Trophoblast cell (in vitro differentiated cells and primary cell): ENCODE data around the gene ALDH1B1.

Experiments used
- DNase-seq, 2 donors: peaks; one replicate each; pipeline ENCODE4 v3.0.0-alpha.2; 2016
- H2AFZ ChIP-seq: 2 replicates; pipeline ENCODE4 v1.6.1; 2013; ENCODE audit warnings: low read length, moderate library complexity, mild to moderate bottlenecking; ENCODE audit not compliant: insufficient read depth, poor library complexity
- H2AK5ac ChIP-seq: 2 replicates; pipeline ENCODE4 v1.6.1; 2013; ENCODE audit warnings: mild to moderate bottlenecking, low read length
- H2BK120ac ChIP-seq: 2 replicates; pipeline ENCODE4 v1.6.1; 2013; ENCODE audit warnings: low read length, mild to moderate bottlenecking, moderate library complexity; ENCODE audit not compliant: insufficient read depth, poor library complexity
- H2BK12ac ChIP-seq: 2 replicates; pipeline ENCODE4 v1.6.1; 2013; ENCODE audit warnings: mild to moderate bottlenecking, low read length, moderate library complexity
- H2BK5ac ChIP-seq: 2 replicates; pipeline ENCODE4 v1.6.1; 2013; ENCODE audit warnings: low read length, low read depth, moderate library complexity, mild to moderate bottlenecking; ENCODE audit not compliant: poor library complexity
- H3K14ac ChIP-seq: 2 replicates; pipeline ENCODE4 v1.6.1; 2013; ENCODE audit warnings: mild to moderate bottlenecking, low read length
- H3K18ac ChIP-seq: 2 replicates; pipeline ENCODE4 v1.6.1; 2013; ENCODE audit warnings: mild to moderate bottlenecking, low read length
- H3K23ac ChIP-seq: 2 replicates; pipeline ENCODE4 v1.6.1; 2013; ENCODE audit warnings: low read length
- H3K27ac ChIP-seq: 2 replicates; pipeline ENCODE4 v1.5.1; 2013; ENCODE audit warnings: low read depth, mild to moderate bottlenecking, inconsistent platforms, low read length, moderate library complexity
- H3K27me3 ChIP-seq: 2 replicates; pipeline ENCODE4 v1.6.1; 2013; ENCODE audit warnings: inconsistent platforms, mild to moderate bottlenecking, low read length, moderate library complexity; ENCODE audit not compliant: insufficient read depth
- H3K36me3 ChIP-seq, 2 experiments: 1 replicate in 1 of 2; 2 replicates in 1 of 2; pipeline ENCODE4 v1.6.1; 2013; ENCODE audit warnings: low read length in 2 of 2, mild to moderate bottlenecking in 2 of 2, moderate library complexity in 1 of 2; ENCODE audit not compliant: insufficient read depth in 2 of 2, control insufficient read depth in 1 of 2
- H3K4ac ChIP-seq: 2 replicates; pipeline ENCODE4 v1.6.1; 2013; ENCODE audit warnings: low read depth, mild to moderate bottlenecking, low read length, moderate library complexity
- H3K4me1 ChIP-seq, 2 experiments: 1 replicate in 1 of 2; 2 replicates in 1 of 2; pipeline ENCODE4 v1.6.1; 2013; ENCODE audit warnings: low read length in 2 of 2, mild to moderate bottlenecking in 2 of 2, moderate library complexity in 1 of 2; ENCODE audit not compliant: insufficient read depth in 2 of 2, control insufficient read depth in 1 of 2
- H3K4me2 ChIP-seq: 2 replicates; pipeline ENCODE4 v1.6.1; 2013; ENCODE audit warnings: inconsistent platforms, mild to moderate bottlenecking, low read length, moderate library complexity
- H3K4me3 ChIP-seq: 2 replicates; pipeline ENCODE4 v1.5.1; 2013; ENCODE audit warnings: mild to moderate bottlenecking, low read depth, low read length, inconsistent platforms
- H3K79me1 ChIP-seq: one replicate; pipeline ENCODE4 v1.6.1; 2013; ENCODE audit warnings: low read length
- H3K79me2 ChIP-seq: 2 replicates; pipeline ENCODE4 v1.6.1; 2013; ENCODE audit warnings: low read length, mild to moderate bottlenecking; ENCODE audit not compliant: control insufficient read depth, insufficient read depth, poor library complexity
- H3K9ac ChIP-seq: 2 replicates; pipeline ENCODE4 v1.6.1; 2013; ENCODE audit warnings: mild to moderate bottlenecking, low read length
- H3K9me3 ChIP-seq: 2 replicates; pipeline ENCODE4 v1.6.1; 2013; ENCODE audit warnings: low read depth, mild to moderate bottlenecking, control low read depth, inconsistent platforms, low read length; ENCODE audit not compliant: insufficient read depth
- H4K12ac ChIP-seq: 2 replicates; pipeline ENCODE4 v1.6.1; 2013; ENCODE audit warnings: low read depth, mild to moderate bottlenecking, low read length, moderate library complexity
- H4K8ac ChIP-seq: 2 replicates; pipeline ENCODE4 v1.6.1; 2013; ENCODE audit warnings: low read depth, mild to moderate bottlenecking, low read length, moderate library complexity
- H4K91ac ChIP-seq: one replicate; pipeline ENCODE4 v1.6.1; 2013; ENCODE audit warnings: low read depth, mild to moderate bottlenecking, low read length, moderate library complexity
- WGBS: extraction: QIAGEN DNeasy Blood & Tissue Kit; methylation state at CpG from one replicate; pipeline ENCODE4 v1.1.7; 2013; ENCODE audit warnings: missing lambda C conversion rate; ENCODE audit not compliant: insufficient read length, insufficient coverage; ENCODE audit errors: extremely low coverage; 5-methylcytosine and 5-hydroxymethylcytosine counted together

Gene ALDH1B1

DNA sequence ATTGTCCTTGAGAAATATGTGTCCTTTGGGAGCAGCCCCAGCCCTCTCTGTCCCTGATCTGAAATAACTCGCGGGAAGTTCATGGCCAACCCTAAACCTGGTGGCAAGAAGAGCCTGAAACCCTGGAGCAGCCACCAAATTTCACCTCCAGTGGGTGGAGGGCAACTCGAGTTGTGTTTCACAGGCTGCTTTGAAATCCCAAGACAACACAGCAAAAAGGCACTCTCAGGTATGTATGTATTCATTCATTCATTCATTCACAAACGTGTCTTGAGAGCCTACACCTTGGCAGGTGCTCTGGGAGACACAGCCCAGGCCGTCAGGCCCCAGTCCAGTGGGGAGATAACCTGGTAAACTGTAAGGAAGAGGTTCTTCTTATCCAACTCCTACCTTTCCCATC lies 35.7 kb upstream of the ALDH1B1 start:
- Histone ChIP-seq H3K9ac (no peak overlapping the region), H4K12ac (no peak overlapping the region), H2AK5ac (no peak overlapping the region), H2BK120ac (no peak overlapping the region), H4K91ac (no peak overlapping the region), H3K27ac (no peak overlapping the region), H4K8ac (no peak overlapping the region), H2BK12ac (no peak overlapping the region), H3K79me1 (no peaks in the 10 kb centered on the region), H3K4me2 (no peak overlapping the region), H3K4me1 (peaks cover 0 to 6% of the 10 kb centered on the region in 2 experiments), H3K14ac (no peak overlapping the region), H3K79me2 (no peaks in the 10 kb centered on the region), H2BK5ac (no peak overlapping the region), H3K4ac (no peak overlapping the region), H3K4me3 (no peak overlapping the region), H3K9me3 (no peaks in the 10 kb centered on the region), H3K27me3 (no peaks in the 10 kb centered on the region), H3K23ac (no peak overlapping the region), H3K18ac (no peak overlapping the region), H3K36me3 (no peaks in the 10 kb centered on the region), H2AFZ (no peak overlapping the region)
- WGBS = no CpG with 5 or more reads among the region's 5 CpGs
- DNase-seq = no peak

DNA sequence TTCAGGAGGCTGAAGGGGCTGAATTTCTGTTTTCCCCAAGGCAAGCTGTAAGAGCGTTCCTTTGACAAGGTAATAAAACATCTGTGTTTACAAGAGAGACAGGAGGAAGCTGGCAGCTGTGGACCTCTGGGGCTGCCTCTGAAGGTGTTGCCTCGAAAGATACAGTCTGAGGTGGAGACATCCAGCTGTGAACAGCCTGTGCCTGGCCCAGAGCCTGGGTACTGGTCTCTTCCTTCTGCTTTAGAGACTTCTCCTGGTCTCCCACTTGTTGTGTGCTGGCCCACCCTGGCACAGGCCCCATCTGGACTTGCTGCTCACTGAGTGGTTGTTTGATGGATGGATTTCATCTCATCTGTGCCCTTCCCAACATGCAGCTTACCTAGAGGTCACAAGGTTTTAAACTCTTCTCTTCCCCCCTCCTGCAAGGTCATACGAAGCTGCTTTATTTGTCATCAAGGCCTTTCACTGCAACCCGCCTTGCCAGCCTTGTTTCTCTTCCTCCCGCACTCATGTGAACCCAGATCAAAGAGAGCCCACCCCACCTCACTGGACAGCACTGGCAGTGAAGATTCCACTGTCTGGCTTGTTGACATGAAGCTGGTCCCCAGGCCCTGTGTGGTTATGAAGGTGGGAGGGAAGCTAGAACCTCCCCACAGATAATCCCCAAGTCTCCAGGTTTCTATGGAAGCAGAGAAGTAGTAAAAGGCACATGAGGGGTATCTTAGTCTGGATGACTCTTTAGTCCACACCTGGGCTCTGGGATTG lies 35.0 kb upstream of the ALDH1B1 start:
- Histone ChIP-seq H3K36me3 (no peaks in the 10 kb centered on the region), H2AK5ac (no peak overlapping the region), H2BK12ac (no peak overlapping the region), H3K9ac (no peak overlapping the region), H2AFZ (no peak overlapping the region), H3K79me1 (no peaks in the 10 kb centered on the region), H3K18ac (no peak overlapping the region), H3K4me1 (peaks cover 0 to 6% of the 10 kb centered on the region in 2 experiments), H4K91ac (no peak overlapping the region), H3K79me2 (no peaks in the 10 kb centered on the region), H3K27me3 (no peaks in the 10 kb centered on the region), H4K8ac (no peak overlapping the region), H2BK120ac (no peak overlapping the region), H3K14ac (no peak overlapping the region), H2BK5ac (no peak overlapping the region), H3K27ac (no peak overlapping the region), H3K4me3 (no peak overlapping the region), H3K4me2 (no peak overlapping the region), H3K9me3 (no peaks in the 10 kb centered on the region), H4K12ac (no peak overlapping the region), H3K4ac (no peak overlapping the region), H3K23ac (no peak overlapping the region)
- no CpG with 5 or more reads among the region's 5 CpGs for WGBS
- DNase-seq = no peak

DNA sequence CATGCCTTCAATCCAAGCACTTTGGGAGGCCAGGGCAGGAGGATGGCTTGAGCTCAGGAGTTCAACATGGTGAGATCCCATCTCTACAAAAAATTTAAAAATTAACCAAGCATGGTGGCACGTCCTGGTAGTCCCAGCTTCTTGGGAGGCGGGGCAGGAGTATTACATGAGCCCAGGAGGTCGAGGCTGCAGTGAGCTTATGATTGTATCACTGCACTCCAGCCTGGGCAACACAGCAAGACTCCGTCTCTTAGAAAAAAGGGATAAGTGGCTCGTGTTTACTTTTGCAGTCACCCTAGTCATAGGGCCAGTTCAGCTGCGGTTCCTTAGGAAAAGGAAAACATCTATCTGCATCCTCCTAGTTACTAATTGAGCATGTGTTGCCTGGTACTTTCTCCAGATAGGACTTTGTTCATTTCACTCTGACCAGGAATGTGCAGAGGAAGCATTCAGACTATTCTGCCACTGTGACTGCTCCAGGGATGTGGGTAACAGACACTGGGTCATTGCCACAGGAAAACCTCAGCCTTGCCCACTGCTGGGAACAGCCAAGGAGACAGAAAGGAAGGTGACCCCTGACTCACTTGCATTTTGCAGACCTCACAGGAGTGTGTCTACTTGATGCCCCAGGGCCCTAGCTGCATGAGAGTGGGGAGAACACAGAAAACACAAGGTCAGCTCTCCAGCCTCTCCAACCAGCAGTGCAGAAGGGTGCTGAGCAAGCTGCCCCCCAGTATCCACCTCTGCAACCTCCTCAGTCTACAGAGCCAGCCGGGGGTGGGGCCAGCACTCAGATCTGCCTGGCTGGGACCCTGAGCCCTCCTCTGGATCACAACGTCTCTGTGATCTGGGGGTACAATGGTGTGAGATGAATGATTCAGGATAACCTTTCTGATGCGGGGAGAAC lies 33.9 kb upstream of the ALDH1B1 start:
- Histone ChIP-seq H2AK5ac (no peak overlapping the region), H4K8ac (no peak overlapping the region), H3K18ac (no peak overlapping the region), H3K9ac (no peak overlapping the region), H4K12ac (no peak overlapping the region), H3K36me3 (no peaks in the 10 kb centered on the region), H3K4ac (no peak overlapping the region), H3K14ac (no peak overlapping the region), H3K4me1 (peaks cover 0 to 6% of the 10 kb centered on the region in 2 experiments), H2AFZ (no peak overlapping the region), H3K27me3 (no peaks in the 10 kb centered on the region), H3K4me3 (no peak overlapping the region), H3K9me3 (no peaks in the 10 kb centered on the region), H3K27ac (no peak overlapping the region), H4K91ac (no peak overlapping the region), H3K23ac (no peak overlapping the region), H3K79me2 (no peaks in the 10 kb centered on the region), H3K79me1 (no peaks in the 10 kb centered on the region), H3K4me2 (no peak overlapping the region), H2BK120ac (no peak overlapping the region), H2BK5ac (no peak overlapping the region), H2BK12ac (no peak overlapping the region)
- no peak for DNase-seq
- WGBS = no CpG with 5 or more reads among the region's 9 CpGs

DNA sequence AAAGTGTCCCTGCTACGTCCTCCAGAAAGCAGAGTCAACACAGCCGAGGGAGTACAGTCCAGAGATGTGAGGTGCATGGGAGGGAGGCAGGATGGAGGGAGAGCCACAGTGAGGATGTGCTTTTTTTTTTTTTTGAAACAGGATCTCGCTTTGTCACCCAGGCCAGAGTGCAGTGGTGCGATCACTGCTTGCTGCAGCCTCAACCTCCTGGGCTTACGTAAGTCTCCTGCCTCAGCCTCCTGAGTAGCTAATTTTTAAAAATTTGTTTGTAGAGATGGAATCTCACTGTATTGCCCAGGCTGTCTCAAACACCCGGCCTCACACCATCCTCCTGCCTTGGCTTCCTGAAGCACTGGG lies 33.2 kb upstream of the ALDH1B1 start:
- H3K4me3 ChIP-seq = no peak overlapping the region
- no peak overlapping the region for H2AFZ ChIP-seq
- no peak for DNase-seq
- H2AK5ac ChIP-seq = no peak overlapping the region
- H3K23ac ChIP-seq = no peak overlapping the region
- H3K4ac ChIP-seq = no peak overlapping the region
- no peaks in the 10 kb centered on the region for H3K9me3 ChIP-seq
- no peaks in the 10 kb centered on the region for H3K36me3 ChIP-seq
- no peaks in the 10 kb centered on the region for H3K79me2 ChIP-seq
- H4K91ac ChIP-seq = no peak overlapping the region
- no peaks in the 10 kb centered on the region for H3K79me1 ChIP-seq
- no peak overlapping the region for H3K9ac ChIP-seq
- H4K12ac ChIP-seq = no peak overlapping the region
- H2BK12ac ChIP-seq = no peak overlapping the region
- no peaks in the 10 kb centered on the region for H3K27me3 ChIP-seq
- no peak overlapping the region for H3K4me2 ChIP-seq
- no peak overlapping the region for H3K14ac ChIP-seq
- H3K18ac ChIP-seq = no peak overlapping the region
- H2BK5ac ChIP-seq = no peak overlapping the region
- no peak overlapping the region for H4K8ac ChIP-seq
- H2BK120ac ChIP-seq = no peak overlapping the region
- H3K4me1 ChIP-seq = peaks cover 0 to 6% of the 10 kb centered on the region in 2 experiments
- no CpG with 5 or more reads among the region's 6 CpGs for WGBS
- H3K27ac ChIP-seq = no peak overlapping the region
